WTC11 (cell line): ENCODE measurements around the gene HDAC5. TPM values are rescaled to one million over a fixed set of nuclear protein-coding genes. Genes with fewer than 3 reads are reported as not detected.

ENCODE experiments used
- ATAC-seq: fragments of 200-7000 bp; cut with Tn5 transposase; 2 replicates; pipeline ENCODE4 v1.10.0; 2021; ENCODE audit warnings: mild to moderate bottlenecking, moderate library complexity
- CTCF ChIA-PET: fragments of 300-600 bp; sonication (Branson Sonifier 250); formaldehyde crosslinking; loops from one replicate; lab custom pipeline; 2021; ENCODE audit warnings: antibody characterized with exemption; lab: Charles Lee
- POLR2A ChIA-PET: fragments of 350-600 bp; sonication (Branson Sonifier 250); formaldehyde crosslinking; loops from one replicate; lab custom pipeline; 2021; ENCODE audit warnings: antibody characterized with exemption; lab: Charles Lee
- DNase-seq: peaks from one replicate; pipeline ENCODE4 v3.0.0; 2021; ENCODE audit warnings: low spot score
- H3K27ac Mint-ChIP-seq: 2 replicates; pipeline ENCODE4 v1.8.0; 2021; ENCODE audit warnings: mixed read lengths
- H3K27me3 Mint-ChIP-seq: 2 replicates; pipeline ENCODE4 v1.8.0; 2021; ENCODE audit warnings: low read depth, mild to moderate bottlenecking, moderate library complexity, mixed read lengths
- H3K36me3 Mint-ChIP-seq: 2 replicates; pipeline ENCODE4 v1.8.0; 2021; ENCODE audit warnings: mixed read lengths
- H3K4me1 Mint-ChIP-seq: 2 replicates; pipeline ENCODE4 v1.8.0; 2022; ENCODE audit warnings: mixed read lengths
- H3K4me3 Mint-ChIP-seq: 2 replicates; pipeline ENCODE4 v1.8.0; 2021; ENCODE audit warnings: mild to moderate bottlenecking, moderate library complexity, mixed read lengths
- H3K9me3 Mint-ChIP-seq: 2 replicates; pipeline ENCODE4 v1.8.0; 2021; ENCODE audit warnings: mixed read lengths
- ATF1 ChIP-seq: sonication (generic); formaldehyde crosslinking; IDR thresholded peaks from 2 replicates; pipeline ENCODE4 v1.8.1; 2023; ENCODE audit warnings: mild to moderate bottlenecking, moderate library complexity, missing genetic modification reagents
- CREB1 ChIP-seq: sonication (generic); formaldehyde crosslinking; IDR thresholded peaks from 2 replicates; pipeline ENCODE4 v1.8.0; 2023; ENCODE audit warnings: mild to moderate bottlenecking, missing genetic modification reagents
- GRHL2 ChIP-seq: fragments of 250-450 bp; sonication (Bioruptor Pico); IDR thresholded peaks from 2 replicates; pipeline ENCODE4 v1.8.0; 2022; ENCODE audit warnings: mild to moderate bottlenecking, moderate library complexity; ENCODE audit not compliant: insufficient replicate concordance, severe bottlenecking
- HMGA2 ChIP-seq: fragments of 250-450 bp; sonication (Bioruptor Pico); IDR thresholded peaks from 2 replicates; pipeline ENCODE4 v1.4.0; 2021; ENCODE audit warnings: mild to moderate bottlenecking, moderate library complexity
- MYBL2 ChIP-seq: sonication (generic); formaldehyde crosslinking; IDR thresholded peaks from 2 replicates; pipeline ENCODE4 v1.8.1; 2023; ENCODE audit warnings: mild to moderate bottlenecking, moderate library complexity, missing genetic modification reagents
- NR1H2 ChIP-seq: sonication (generic); formaldehyde crosslinking; IDR thresholded peaks from 2 replicates; pipeline ENCODE4 v1.9.0; 2021; ENCODE audit warnings: mild to moderate bottlenecking, moderate library complexity, missing genetic modification reagents
- OVOL2 ChIP-seq: fragments of 250-450 bp; sonication (Bioruptor Pico); IDR thresholded peaks from 2 replicates; pipeline ENCODE4 v1.9.0; 2021; ENCODE audit warnings: mild to moderate bottlenecking, borderline replicate concordance
- SOX15 ChIP-seq: fragments of 250-450 bp; sonication (Bioruptor Pico); IDR thresholded peaks from 2 replicates; pipeline ENCODE4 v1.9.0; 2021; ENCODE audit warnings: mild to moderate bottlenecking
- TCF7 ChIP-seq: sonication (generic); formaldehyde crosslinking; IDR thresholded peaks from 2 replicates; pipeline ENCODE4 v1.8.0; 2022; ENCODE audit warnings: mild to moderate bottlenecking, low read depth, missing genetic modification reagents, moderate library complexity
- TEAD4 ChIP-seq: sonication (generic); formaldehyde crosslinking; IDR thresholded peaks from 2 replicates; pipeline ENCODE4 v1.8.0; 2022; ENCODE audit warnings: mild to moderate bottlenecking, missing genetic modification reagents
- ZBTB21 ChIP-seq: sonication (generic); formaldehyde crosslinking; IDR thresholded peaks from 2 replicates; pipeline ENCODE4 v1.8.1; 2023; ENCODE audit warnings: mild to moderate bottlenecking, missing genetic modification reagents, borderline replicate concordance
- ZNF138 ChIP-seq: sonication (generic); formaldehyde crosslinking; conservative IDR thresholded peaks from 2 replicates; pipeline ENCODE4 v1.8.1; 2022; ENCODE audit warnings: mild to moderate bottlenecking, moderate library complexity, missing genetic modification reagents
- ZNF423 ChIP-seq: fragments of 250-450 bp; sonication (Bioruptor Pico); IDR thresholded peaks from 2 replicates; pipeline ENCODE4 v2.1.2; 2022; ENCODE audit warnings: mild to moderate bottlenecking, moderate library complexity
- ZNF425 ChIP-seq: fragments of 250-450 bp; sonication (Bioruptor Pico); conservative IDR thresholded peaks from 2 replicates; pipeline ENCODE4 v1.9.0; 2021; ENCODE audit warnings: mild to moderate bottlenecking
- total RNA-seq: library from RNA; stranded (reverse); gene quantifications from 3 replicates; pipeline ENCODE4 v1.2.3, GENCODE V29; 2021
- TF ChIP-seq, protein P1 (sequence below): sonication (generic); formaldehyde crosslinking; IDR thresholded peaks from 2 replicates; pipeline ENCODE4 v1.8.1; 2022; ENCODE audit warnings: mild to moderate bottlenecking, missing genetic modification reagents, moderate library complexity, borderline replicate concordance
- TF ChIP-seq, protein P2 (sequence below): sonication (generic); formaldehyde crosslinking; IDR thresholded peaks from 2 replicates; pipeline ENCODE4 v1.8.0; 2022; ENCODE audit warnings: mild to moderate bottlenecking, missing genetic modification reagents
- TF ChIP-seq, protein P3 (sequence below): sonication (generic); formaldehyde crosslinking; IDR thresholded peaks from 2 replicates; pipeline ENCODE4 v1.8.0; 2022; ENCODE audit warnings: mild to moderate bottlenecking, missing genetic modification reagents
- TF ChIP-seq, protein P4 (sequence below): sonication (generic); formaldehyde crosslinking; IDR thresholded peaks from 2 replicates; pipeline ENCODE4 v1.8.1; 2022; ENCODE audit warnings: low read depth, mild to moderate bottlenecking, moderate library complexity, missing genetic modification reagents, borderline replicate concordance
- TF ChIP-seq, protein P5 (sequence below): fragments of 250-450 bp; sonication (Bioruptor Pico); IDR thresholded peaks from 2 replicates; pipeline ENCODE4 v1.9.0; 2021; ENCODE audit warnings: mild to moderate bottlenecking
- TF ChIP-seq, protein P6 (sequence below): sonication (generic); formaldehyde crosslinking; IDR thresholded peaks from 2 replicates; pipeline ENCODE4 v1.8.1; 2022; ENCODE audit warnings: mild to moderate bottlenecking, moderate library complexity, missing genetic modification reagents

Gene HDAC5
- total RNA-seq, 1 experiment from 2014 or later, result 61.6 TPM

DNA sequence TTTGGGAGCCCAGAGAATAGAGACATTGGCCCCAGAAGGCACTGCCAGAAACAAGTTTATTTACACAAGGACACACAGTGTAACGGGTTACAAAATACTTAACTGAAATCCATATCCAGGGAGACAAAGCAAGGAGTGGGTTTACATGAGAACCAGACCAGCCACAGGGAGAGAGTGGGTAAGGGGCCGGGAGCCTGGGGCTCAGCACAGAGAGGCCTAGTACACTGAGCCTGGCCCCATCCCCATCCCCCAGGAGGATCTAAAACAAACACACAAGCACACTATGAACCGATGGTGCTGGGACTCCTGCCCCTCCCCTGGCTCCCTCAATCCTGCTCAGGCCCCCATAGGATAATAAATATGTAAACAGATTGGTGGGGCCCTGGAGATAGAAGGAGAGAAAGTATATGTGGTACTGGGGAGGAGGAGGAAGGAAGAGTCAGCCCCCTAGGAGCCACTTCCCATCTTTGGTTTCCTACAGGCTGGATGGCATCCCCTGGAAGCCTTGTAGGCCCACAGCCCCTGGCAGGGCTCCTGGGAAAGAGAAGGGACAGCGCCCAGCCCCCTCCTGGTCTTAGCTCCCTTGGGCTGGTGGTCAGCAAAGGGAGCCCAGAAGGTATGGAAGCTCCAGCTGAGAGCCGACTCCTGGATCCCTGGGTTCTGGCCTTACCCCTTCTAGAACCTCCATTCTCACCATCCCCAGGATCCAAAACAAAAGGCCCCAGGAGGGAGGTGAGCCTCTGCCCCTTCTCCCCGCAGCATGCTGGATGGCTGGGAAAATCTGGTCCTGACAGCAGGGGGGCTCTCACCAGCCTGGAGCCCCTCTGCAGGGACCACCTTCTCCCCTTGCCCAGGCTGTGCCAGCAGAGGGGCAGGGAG, 46.5 kb downstream of the HDAC5 start:
- DNase-seq, result no peak
- Mint-ChIP-seq H3K9me3 (no peaks in the 10 kb centered on the region), H3K27ac (peak overlapping the region; percentile 46; the same call in 1 of the 2 replicates), H3K36me3 (peaks cover 32% of the 10 kb centered on the region), H3K4me1 (peaks cover 10% of the 10 kb centered on the region), H3K4me3 (no peak overlapping the region), H3K27me3 (no peaks in the 10 kb centered on the region)
- TF ChIP-seq, protein P1, sequence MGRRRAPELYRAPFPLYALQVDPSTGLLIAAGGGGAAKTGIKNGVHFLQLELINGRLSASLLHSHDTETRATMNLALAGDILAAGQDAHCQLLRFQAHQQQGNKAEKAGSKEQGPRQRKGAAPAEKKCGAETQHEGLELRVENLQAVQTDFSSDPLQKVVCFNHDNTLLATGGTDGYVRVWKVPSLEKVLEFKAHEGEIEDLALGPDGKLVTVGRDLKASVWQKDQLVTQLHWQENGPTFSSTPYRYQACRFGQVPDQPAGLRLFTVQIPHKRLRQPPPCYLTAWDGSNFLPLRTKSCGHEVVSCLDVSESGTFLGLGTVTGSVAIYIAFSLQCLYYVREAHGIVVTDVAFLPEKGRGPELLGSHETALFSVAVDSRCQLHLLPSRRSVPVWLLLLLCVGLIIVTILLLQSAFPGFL, result no peak
- POLR2A ChIA-PET, result interaction anchor here (1.1 to 1.8 kb wide), 2 partner anchors 10 to 24 kb away, joined by 5 to 6 read pairs; no protein-coding TSS in a partner anchor
- CTCF ChIA-PET, result no interaction called here
- no peak for ATAC-seq

DNA sequence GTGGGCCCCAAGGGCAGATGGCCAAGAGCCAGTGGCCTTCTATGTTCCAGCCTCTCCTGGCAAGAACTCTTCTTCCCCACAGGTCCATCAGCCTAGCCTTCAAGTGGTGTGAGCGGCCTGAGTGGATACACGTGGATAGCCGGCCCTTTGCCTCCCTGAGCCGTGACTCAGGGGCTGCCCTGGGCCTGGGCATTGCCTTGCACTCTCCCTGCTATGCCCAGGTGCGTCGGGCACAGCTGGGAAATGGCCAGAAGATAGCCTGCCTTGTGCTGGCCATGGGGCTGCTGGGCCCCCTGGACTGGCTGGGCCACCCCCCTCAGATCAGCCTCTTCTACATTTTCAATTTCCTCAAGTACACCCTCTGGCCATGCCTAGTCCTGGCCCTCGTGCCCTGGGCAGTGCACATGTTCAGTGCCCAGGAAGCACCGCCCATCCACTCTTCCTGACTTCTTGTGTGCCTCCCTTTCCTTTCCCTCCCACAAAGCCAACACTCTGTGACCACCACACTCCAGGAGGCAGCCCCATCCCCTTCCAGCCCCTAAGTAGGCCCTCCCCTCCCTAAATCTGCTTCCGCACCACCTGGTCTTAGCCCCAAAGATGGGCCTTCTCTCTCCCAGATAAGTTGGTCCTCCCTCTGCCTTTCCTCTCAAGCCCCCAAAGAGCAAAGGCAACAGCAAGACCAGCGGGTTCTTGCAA, 47.7 kb downstream of the HDAC5 start:
- CTCF ChIA-PET, result interaction anchor here (2.1 kb wide), 1 partner anchor 40 kb away, joined by 6 read pairs; no protein-coding TSS in a partner anchor
- ATAC-seq, result no peak
- H3K4me3 Mint-ChIP-seq, result no peak overlapping the region
- no peaks in the 10 kb centered on the region for H3K9me3 Mint-ChIP-seq
- H3K4me1 Mint-ChIP-seq, result peaks cover 16% of the 10 kb centered on the region
- POLR2A ChIA-PET, result no interaction called here
- H3K27ac Mint-ChIP-seq, result peak overlapping the region; percentile 82
- no peak for TF ChIP-seq NR1H2 (CRISPR knock-in tag)
- TF ChIP-seq SOX15 (CRISPR knock-in tag), result no peak
- no peak for TF ChIP-seq TCF7 (CRISPR knock-in tag)
- no peak for TF ChIP-seq ZNF425 (CRISPR knock-in tag)
- TF ChIP-seq CREB1 (CRISPR knock-in tag), result no peak
- TF ChIP-seq, protein P2, sequence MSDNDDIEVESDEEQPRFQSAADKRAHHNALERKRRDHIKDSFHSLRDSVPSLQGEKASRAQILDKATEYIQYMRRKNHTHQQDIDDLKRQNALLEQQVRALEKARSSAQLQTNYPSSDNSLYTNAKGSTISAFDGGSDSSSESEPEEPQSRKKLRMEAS, result no peak
- TF ChIP-seq, protein P3, sequence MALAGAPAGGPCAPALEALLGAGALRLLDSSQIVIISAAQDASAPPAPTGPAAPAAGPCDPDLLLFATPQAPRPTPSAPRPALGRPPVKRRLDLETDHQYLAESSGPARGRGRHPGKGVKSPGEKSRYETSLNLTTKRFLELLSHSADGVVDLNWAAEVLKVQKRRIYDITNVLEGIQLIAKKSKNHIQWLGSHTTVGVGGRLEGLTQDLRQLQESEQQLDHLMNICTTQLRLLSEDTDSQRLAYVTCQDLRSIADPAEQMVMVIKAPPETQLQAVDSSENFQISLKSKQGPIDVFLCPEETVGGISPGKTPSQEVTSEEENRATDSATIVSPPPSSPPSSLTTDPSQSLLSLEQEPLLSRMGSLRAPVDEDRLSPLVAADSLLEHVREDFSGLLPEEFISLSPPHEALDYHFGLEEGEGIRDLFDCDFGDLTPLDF, result no peak
- no peak for DNase-seq
- H3K36me3 Mint-ChIP-seq, result peaks cover 32% of the 10 kb centered on the region
- H3K27me3 Mint-ChIP-seq, result no peaks in the 10 kb centered on the region

- CTCF ChIA-PET, result interaction anchor here (0.7 to 2.1 kb wide), 8 partner anchors 8 to 111 kb away, joined by 3 to 6 read pairs (median 4); no protein-coding TSS in a partner anchor
Observed at GRCh38 chr17:44074911-44075285, 48.5 kb downstream of the HDAC5 start.

More at GRCh38 chr17:44074911-44075285, 48.5 kb downstream of the HDAC5 start:
- H3K27me3 Mint-ChIP-seq, result no peaks in the 10 kb centered on the region
- POLR2A ChIA-PET, result no interaction called here
- H3K9me3 Mint-ChIP-seq, result no peaks in the 10 kb centered on the region
- peaks cover 31% of the 10 kb centered on the region for H3K36me3 Mint-ChIP-seq
- no peak for TF ChIP-seq GRHL2
- TF ChIP-seq, protein P4, sequence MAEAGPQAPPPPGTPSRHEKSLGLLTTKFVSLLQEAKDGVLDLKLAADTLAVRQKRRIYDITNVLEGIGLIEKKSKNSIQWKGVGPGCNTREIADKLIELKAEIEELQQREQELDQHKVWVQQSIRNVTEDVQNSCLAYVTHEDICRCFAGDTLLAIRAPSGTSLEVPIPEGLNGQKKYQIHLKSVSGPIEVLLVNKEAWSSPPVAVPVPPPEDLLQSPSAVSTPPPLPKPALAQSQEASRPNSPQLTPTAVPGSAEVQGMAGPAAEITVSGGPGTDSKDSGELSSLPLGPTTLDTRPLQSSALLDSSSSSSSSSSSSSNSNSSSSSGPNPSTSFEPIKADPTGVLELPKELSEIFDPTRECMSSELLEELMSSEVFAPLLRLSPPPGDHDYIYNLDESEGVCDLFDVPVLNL (CRISPR knock-in tag), result no peak
- no peak for TF ChIP-seq ZNF138
- TF ChIP-seq CREB1 (CRISPR knock-in tag), result no peak
- no peak for TF ChIP-seq HMGA2
- TF ChIP-seq MYBL2 (CRISPR knock-in tag), result no peak
- TF ChIP-seq OVOL2, result no peak
- TF ChIP-seq ZBTB21, result no peak
- no peak for TF ChIP-seq ZNF423 (CRISPR knock-in tag)
- no peak for TF ChIP-seq NR1H2 (CRISPR knock-in tag)
- TF ChIP-seq, protein P5, sequence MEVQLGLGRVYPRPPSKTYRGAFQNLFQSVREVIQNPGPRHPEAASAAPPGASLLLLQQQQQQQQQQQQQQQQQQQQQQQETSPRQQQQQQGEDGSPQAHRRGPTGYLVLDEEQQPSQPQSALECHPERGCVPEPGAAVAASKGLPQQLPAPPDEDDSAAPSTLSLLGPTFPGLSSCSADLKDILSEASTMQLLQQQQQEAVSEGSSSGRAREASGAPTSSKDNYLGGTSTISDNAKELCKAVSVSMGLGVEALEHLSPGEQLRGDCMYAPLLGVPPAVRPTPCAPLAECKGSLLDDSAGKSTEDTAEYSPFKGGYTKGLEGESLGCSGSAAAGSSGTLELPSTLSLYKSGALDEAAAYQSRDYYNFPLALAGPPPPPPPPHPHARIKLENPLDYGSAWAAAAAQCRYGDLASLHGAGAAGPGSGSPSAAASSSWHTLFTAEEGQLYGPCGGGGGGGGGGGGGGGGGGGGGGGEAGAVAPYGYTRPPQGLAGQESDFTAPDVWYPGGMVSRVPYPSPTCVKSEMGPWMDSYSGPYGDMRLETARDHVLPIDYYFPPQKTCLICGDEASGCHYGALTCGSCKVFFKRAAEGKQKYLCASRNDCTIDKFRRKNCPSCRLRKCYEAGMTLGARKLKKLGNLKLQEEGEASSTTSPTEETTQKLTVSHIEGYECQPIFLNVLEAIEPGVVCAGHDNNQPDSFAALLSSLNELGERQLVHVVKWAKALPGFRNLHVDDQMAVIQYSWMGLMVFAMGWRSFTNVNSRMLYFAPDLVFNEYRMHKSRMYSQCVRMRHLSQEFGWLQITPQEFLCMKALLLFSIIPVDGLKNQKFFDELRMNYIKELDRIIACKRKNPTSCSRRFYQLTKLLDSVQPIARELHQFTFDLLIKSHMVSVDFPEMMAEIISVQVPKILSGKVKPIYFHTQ (CRISPR knock-in tag), result no peak
- no peak for TF ChIP-seq TEAD4 (CRISPR knock-in tag)
- no peak for TF ChIP-seq ATF1 (CRISPR knock-in tag)
- TF ChIP-seq, protein P6, sequence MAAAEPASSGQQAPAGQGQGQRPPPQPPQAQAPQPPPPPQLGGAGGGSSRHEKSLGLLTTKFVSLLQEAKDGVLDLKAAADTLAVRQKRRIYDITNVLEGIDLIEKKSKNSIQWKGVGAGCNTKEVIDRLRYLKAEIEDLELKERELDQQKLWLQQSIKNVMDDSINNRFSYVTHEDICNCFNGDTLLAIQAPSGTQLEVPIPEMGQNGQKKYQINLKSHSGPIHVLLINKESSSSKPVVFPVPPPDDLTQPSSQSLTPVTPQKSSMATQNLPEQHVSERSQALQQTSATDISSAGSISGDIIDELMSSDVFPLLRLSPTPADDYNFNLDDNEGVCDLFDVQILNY (CRISPR knock-in tag), result no peak
- H3K4me1 Mint-ChIP-seq, result peaks cover 19% of the 10 kb centered on the region
- DNase-seq (no peak), ATAC-seq (no peak)
- no peak overlapping the region for H3K27ac Mint-ChIP-seq
- H3K4me3 Mint-ChIP-seq, result no peak overlapping the region
